Activated CD4-positive, CD25-positive, alpha-beta regulatory T cell treated with anti-CD3 and anti-CD28 coated beads, Interleukin-2, amount 50 U/mL, for 72 hours (primary cell): ENCODE data around the gene MAP2K6.

Experiments used
- DNase-seq: peaks from one replicate; pipeline ENCODE4 v3.0.0; 2021

Gene MAP2K6

GRCh38 chr17:69588316-69588715 is 173.8 kb downstream of the MAP2K6 start:
- DNase-seq: no peak

GRCh38 chr17:69588827-69589239 is 174.3 kb downstream of the MAP2K6 start:
- DNase-seq: no peak

GRCh38 chr17:69590671-69591070 is 176.2 kb downstream of the MAP2K6 start:
- DNase-seq: no peak

- no peak for DNase-seq
These were observed 178.3 kb downstream of the MAP2K6 start for GRCh38 chr17:69592692-69593350.

- DNase-seq: no peak
These were observed 178.8 kb downstream of the MAP2K6 start for GRCh38 chr17:69593351-69593715.

GRCh38 chr17:69593716-69594115 is 179.2 kb downstream of the MAP2K6 start:
- DNase-seq: no peak

GRCh38 chr17:69594641-69595040 is 180.1 kb downstream of the MAP2K6 start:
- DNase-seq: no peak

GRCh38 chr17:69596141-69596540 is 181.6 kb downstream of the MAP2K6 start:
- DNase-seq: no peak

GRCh38 chr17:69597898-69598692 is 183.6 kb downstream of the MAP2K6 start:
- no peak for DNase-seq

GRCh38 chr17:69602972-69603371 is 188.5 kb downstream of the MAP2K6 start:
- no peak for DNase-seq
